ENCODE results near the gene CDH3.

Gene CDH3

GRCh38 chr16:68734782-68735181 is 89.7 kb downstream of the CDH3 start:
- WGBS (ENCODE audit: insufficient coverage, insufficient read length): no CpG with 5 or more reads among the region's 2 CpGs
- no peak for DNase-seq (ENCODE audit: low read depth, low spot score)
- no peak overlapping the region for H3K27ac ChIP-seq (ENCODE audit: low read length)

GRCh38 chr16:68736561-68736960 is 91.5 kb downstream of the CDH3 start:
- no CpG with 5 or more reads among the region's 12 CpGs for WGBS (ENCODE audit: insufficient coverage, insufficient read length)
- peaks cover 5% of the 10 kb centered on the region for H3K4me1 ChIP-seq (ENCODE audit: control insufficient read depth, insufficient read depth, low read length)
- H3K27me3 ChIP-seq (ENCODE audit: control insufficient read depth, insufficient read depth, low read length): no peaks in the 10 kb centered on the region
- DNase-seq (ENCODE audit: low read depth, low spot score): no peak
- no peaks in the 10 kb centered on the region for H3K36me3 ChIP-seq (ENCODE audit: control insufficient read depth, insufficient read depth, low read length)
- no peak overlapping the region for H3K27ac ChIP-seq (ENCODE audit: low read length)
- H3K4me3 ChIP-seq (ENCODE audit: low read length): no peak overlapping the region
- no peaks in the 10 kb centered on the region for H3K9me3 ChIP-seq (ENCODE audit: control insufficient read depth, insufficient read depth, low read length)

More at GRCh38 chr16:68734782-68735181, 89.7 kb downstream of the CDH3 start:
- Histone ChIP-seq H3K36me3 (ENCODE audit: control insufficient read depth, insufficient read depth, low read length) (no peaks in the 10 kb centered on the region), H3K9me3 (ENCODE audit: control insufficient read depth, insufficient read depth, low read length) (no peaks in the 10 kb centered on the region), H3K4me3 (ENCODE audit: low read length) (no peak overlapping the region), H3K4me1 (ENCODE audit: control insufficient read depth, insufficient read depth, low read length) (peaks cover 5% of the 10 kb centered on the region), H3K27me3 (ENCODE audit: control insufficient read depth, insufficient read depth, low read length) (no peaks in the 10 kb centered on the region)

- peak; percentile 88 for DNase-seq (ENCODE audit: low read depth, low spot score)
- WGBS (ENCODE audit: insufficient coverage, insufficient read length): no CpG with 5 or more reads among the region's 63 CpGs
- H3K27ac ChIP-seq (ENCODE audit: low read length): no peak within 1 kb of the TSS
- H3K4me1 ChIP-seq (ENCODE audit: control insufficient read depth, insufficient read depth, low read length): peaks cover 4% of the 10 kb centered on the region
- peak within 1 kb of the TSS; percentile 93 for H3K4me3 ChIP-seq (ENCODE audit: low read length)
- H3K36me3 ChIP-seq (ENCODE audit: control insufficient read depth, insufficient read depth, low read length): no peaks in the 10 kb centered on the region
- no peaks in the 10 kb centered on the region for H3K27me3 ChIP-seq (ENCODE audit: control insufficient read depth, insufficient read depth, low read length)
- H3K9me3 ChIP-seq (ENCODE audit: control insufficient read depth, insufficient read depth, low read length): no peaks in the 10 kb centered on the region
These were observed 92.1 kb downstream of the CDH3 start, which contains the start of gene CDH1 for GRCh38 chr16:68737046-68737729. TSS of gene CDH1 (plus strand) at chr16:68737292. CDS start at chr16:68737416, 124 bp downstream.

GRCh38 chr16:68737730-68738629 is 92.9 kb downstream of the CDH3 start:
- Histone ChIP-seq H3K4me3 (ENCODE audit: low read length) (peak overlapping the region; percentile 93), H3K4me1 (ENCODE audit: control insufficient read depth, insufficient read depth, low read length) (no peaks in the 10 kb centered on the region)

GRCh38 chr16:68739964-68740627 is 95.0 kb downstream of the CDH3 start:
- no peaks in the 10 kb centered on the region for H3K27me3 ChIP-seq (ENCODE audit: control insufficient read depth, insufficient read depth, low read length)
- no peak for DNase-seq (ENCODE audit: low read depth, low spot score)
- H3K36me3 ChIP-seq (ENCODE audit: control insufficient read depth, insufficient read depth, low read length): no peaks in the 10 kb centered on the region
- no CpG with 5 or more reads among the region's 7 CpGs for WGBS (ENCODE audit: insufficient coverage, insufficient read length)
- no peak overlapping the region for H3K4me3 ChIP-seq (ENCODE audit: low read length)
- H3K4me1 ChIP-seq (ENCODE audit: control insufficient read depth, insufficient read depth, low read length): peaks cover 1% of the 10 kb centered on the region; the same call in 1 of the 2 replicates
- H3K9me3 ChIP-seq (ENCODE audit: control insufficient read depth, insufficient read depth, low read length): no peaks in the 10 kb centered on the region
- H3K27ac ChIP-seq (ENCODE audit: low read length): no peak overlapping the region

More at GRCh38 chr16:68737730-68738629, 92.9 kb downstream of the CDH3 start:
- WGBS (ENCODE audit: insufficient coverage, insufficient read length): no CpG with 5 or more reads among the region's 58 CpGs
- no peaks in the 10 kb centered on the region for H3K27me3 ChIP-seq (ENCODE audit: control insufficient read depth, insufficient read depth, low read length)
- H3K9me3 ChIP-seq (ENCODE audit: control insufficient read depth, insufficient read depth, low read length): no peaks in the 10 kb centered on the region
- H3K36me3 ChIP-seq (ENCODE audit: control insufficient read depth, insufficient read depth, low read length): no peaks in the 10 kb centered on the region
- H3K27ac ChIP-seq (ENCODE audit: low read length): no peak overlapping the region
- no peak for DNase-seq (ENCODE audit: low read depth, low spot score)

GRCh38 chr16:68740628-68741346 is 95.7 kb downstream of the CDH3 start:
- H3K4me1 ChIP-seq (ENCODE audit: control insufficient read depth, insufficient read depth, low read length): peaks cover 1% of the 10 kb centered on the region; the same call in 1 of the 2 replicates
- WGBS (ENCODE audit: insufficient coverage, insufficient read length): no CpG with 5 or more reads among the region's 9 CpGs

GRCh38 chr16:68743664-68744063 is 98.6 kb downstream of the CDH3 start:
- no peak for DNase-seq (ENCODE audit: low read depth, low spot score)
- WGBS (ENCODE audit: insufficient coverage, insufficient read length): no CpG with 5 or more reads among the region's 4 CpGs
- no peak overlapping the region for H3K4me3 ChIP-seq (ENCODE audit: low read length)
- H3K9me3 ChIP-seq (ENCODE audit: control insufficient read depth, insufficient read depth, low read length): no peaks in the 10 kb centered on the region
- H3K27me3 ChIP-seq (ENCODE audit: control insufficient read depth, insufficient read depth, low read length): no peaks in the 10 kb centered on the region
- peaks cover 3% of the 10 kb centered on the region for H3K4me1 ChIP-seq (ENCODE audit: control insufficient read depth, insufficient read depth, low read length)
- H3K36me3 ChIP-seq (ENCODE audit: control insufficient read depth, insufficient read depth, low read length): no peaks in the 10 kb centered on the region
- no peak overlapping the region for H3K27ac ChIP-seq (ENCODE audit: low read length)

More at GRCh38 chr16:68740628-68741346, 95.7 kb downstream of the CDH3 start:
- H3K4me3 ChIP-seq (ENCODE audit: low read length): no peak overlapping the region
- H3K36me3 ChIP-seq (ENCODE audit: control insufficient read depth, insufficient read depth, low read length): no peaks in the 10 kb centered on the region
- DNase-seq (ENCODE audit: low read depth, low spot score): no peak
- no peaks in the 10 kb centered on the region for H3K27me3 ChIP-seq (ENCODE audit: control insufficient read depth, insufficient read depth, low read length)
- H3K27ac ChIP-seq (ENCODE audit: low read length): no peak overlapping the region
- H3K9me3 ChIP-seq (ENCODE audit: control insufficient read depth, insufficient read depth, low read length): no peaks in the 10 kb centered on the region

GRCh38 chr16:68744744-68745280 is 99.7 kb downstream of the CDH3 start:
- 0 out of 2 replicates have a peak, but pooled peaks cover 2% of the 10 kb centered on the region for H3K36me3 ChIP-seq (ENCODE audit: control insufficient read depth, insufficient read depth, low read length)
- no peak overlapping the region for H3K27ac ChIP-seq (ENCODE audit: low read length)
- H3K4me1 ChIP-seq (ENCODE audit: control insufficient read depth, insufficient read depth, low read length): peaks cover 3% of the 10 kb centered on the region
- no peaks in the 10 kb centered on the region for H3K9me3 ChIP-seq (ENCODE audit: control insufficient read depth, insufficient read depth, low read length)
- peak; percentile 63 for DNase-seq (ENCODE audit: low read depth, low spot score)
- WGBS (ENCODE audit: insufficient coverage, insufficient read length): no CpG with 5 or more reads among the region's 11 CpGs
- no peak overlapping the region for H3K4me3 ChIP-seq (ENCODE audit: low read length)
- H3K27me3 ChIP-seq (ENCODE audit: control insufficient read depth, insufficient read depth, low read length): no peaks in the 10 kb centered on the region

- H3K9me3 ChIP-seq (ENCODE audit: control insufficient read depth, insufficient read depth, low read length): no peaks in the 10 kb centered on the region
- no peak overlapping the region for H3K27ac ChIP-seq (ENCODE audit: low read length)
- DNase-seq (ENCODE audit: low read depth, low spot score): no peak
- peaks cover 2% of the 10 kb centered on the region; the same call in 1 of the 2 replicates for H3K36me3 ChIP-seq (ENCODE audit: control insufficient read depth, insufficient read depth, low read length)
- H3K4me1 ChIP-seq (ENCODE audit: control insufficient read depth, insufficient read depth, low read length): peaks cover 3% of the 10 kb centered on the region
- H3K27me3 ChIP-seq (ENCODE audit: control insufficient read depth, insufficient read depth, low read length): no peaks in the 10 kb centered on the region
- no peak overlapping the region for H3K4me3 ChIP-seq (ENCODE audit: low read length)
These were observed 101.8 kb downstream of the CDH3 start for GRCh38 chr16:68746951-68747350.
